K562 (cell line): ENCODE data around the gene RPL26.

Experiments used
- BHLHE40 ChIP-seq: IDR thresholded peaks from 2 replicates; pipeline ENCODE4 v1.6.1; 2011; ENCODE audit warnings: low read length, improper control_type of control experiment
- EHMT2 ChIP-seq: fragments of 450-650 bp; IDR thresholded peaks from 2 replicates; pipeline ENCODE4 v1.6.1; 2018; ENCODE audit warnings: antibody characterized with exemption
- EZH2 ChIP-seq: IDR thresholded peaks from 2 replicates; pipeline ENCODE4 v1.6.1; 2012; ENCODE audit warnings: low read depth, mild to moderate bottlenecking, inconsistent platforms, low read length, borderline replicate concordance
- GABPA ChIP-seq: fragments of 200-800 bp; sonication (Bioruptor generic); conservative IDR thresholded peaks from 2 replicates; pipeline ENCODE4 v1.6.1; 2016; ENCODE audit warnings: low read depth, missing genetic modification characterization, missing compliant biosample characterization
- GATA2 ChIP-seq: sonication (generic); formaldehyde crosslinking; IDR thresholded peaks from 2 replicates; pipeline ENCODE4 v1.4.0; 2020; ENCODE audit warnings: mild to moderate bottlenecking, missing genetic modification reagents
- TEAD4 ChIP-seq, 2 experiments: sonication (generic) in 1 of 2; formaldehyde crosslinking in 1 of 2; IDR thresholded peaks; 2 replicates each; pipeline versions ENCODE4 v1.6.1 to v1.8.0; 2012 to 2022; ENCODE audit warnings: borderline replicate concordance in 1 of 2, inconsistent platforms in 1 of 2, low read length in 1 of 2, mild to moderate bottlenecking in 1 of 2, missing genetic modification reagents in 1 of 2
- TF ChIP-seq, protein P1 (sequence below), 3 experiments: IDR thresholded peaks in 2 of 3; conservative IDR thresholded peaks in 1 of 3; 2 replicates each; pipeline ENCODE4 v1.5.1; 2011 to 2012; ENCODE audit warnings: low read length in 3 of 3, mild to moderate bottlenecking in 3 of 3, control low read depth in 2 of 3, improper control_type of control experiment in 1 of 3, inconsistent platforms in 1 of 3, low read depth in 1 of 3, mixed read lengths in 1 of 3, moderate library complexity in 1 of 3; ENCODE audit not compliant: insufficient read depth in 2 of 3
- TF ChIP-seq, protein P2 (sequence below): sonication (generic); formaldehyde crosslinking; IDR thresholded peaks from 2 replicates; pipeline ENCODE4 v1.8.0; 2022; ENCODE audit warnings: mild to moderate bottlenecking, missing genetic modification reagents

DNA sequence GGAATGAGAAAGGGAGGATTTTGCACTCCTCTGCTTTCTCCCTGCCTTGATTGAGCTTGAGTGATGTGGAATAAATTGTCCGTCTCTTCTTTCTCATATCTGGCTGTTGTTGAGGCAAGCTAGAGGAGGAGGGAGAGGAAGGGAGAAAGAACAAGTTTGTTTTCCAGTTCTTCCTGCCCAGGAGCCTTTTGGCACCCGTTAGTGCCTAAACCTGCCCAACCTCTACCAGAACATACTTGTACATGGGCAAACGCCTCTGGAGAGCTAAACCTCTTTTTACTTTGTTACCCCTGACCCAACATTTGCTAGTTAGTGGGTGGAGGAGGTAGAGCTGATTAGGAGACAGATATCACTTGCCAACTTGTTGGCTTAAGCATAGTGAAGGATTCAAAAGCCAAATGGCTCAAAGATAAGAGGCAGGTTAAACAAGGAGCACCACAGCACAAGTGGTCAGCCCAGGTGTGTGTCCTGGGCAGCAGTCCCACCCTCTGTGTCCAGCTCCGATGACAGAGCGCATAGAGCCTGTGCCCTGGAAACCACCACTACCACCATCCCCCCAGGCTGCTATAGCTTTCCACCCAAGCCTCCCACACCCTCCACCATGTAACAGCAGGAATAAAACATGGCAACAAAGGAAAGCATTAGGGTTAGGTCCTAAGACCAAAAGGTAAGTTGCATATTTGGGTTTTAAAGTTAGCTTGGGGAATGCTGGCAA, 36.9 kb downstream of the RPL26 start:
- TF ChIP-seq EZH2 (no peak), TEAD4 (IDR thresholded peaks at IDR 0.05; ENCODE audit: low read length) (no peak), TEAD4 (CRISPR knock-in tag; IDR thresholded peaks at IDR 0.05; ENCODE audit: borderline replicate concordance) (no peak), BHLHE40 (no peak), GABPA (no peak), GATA2 (no peak), EHMT2 (no peak)
- TF ChIP-seq, protein P1, sequence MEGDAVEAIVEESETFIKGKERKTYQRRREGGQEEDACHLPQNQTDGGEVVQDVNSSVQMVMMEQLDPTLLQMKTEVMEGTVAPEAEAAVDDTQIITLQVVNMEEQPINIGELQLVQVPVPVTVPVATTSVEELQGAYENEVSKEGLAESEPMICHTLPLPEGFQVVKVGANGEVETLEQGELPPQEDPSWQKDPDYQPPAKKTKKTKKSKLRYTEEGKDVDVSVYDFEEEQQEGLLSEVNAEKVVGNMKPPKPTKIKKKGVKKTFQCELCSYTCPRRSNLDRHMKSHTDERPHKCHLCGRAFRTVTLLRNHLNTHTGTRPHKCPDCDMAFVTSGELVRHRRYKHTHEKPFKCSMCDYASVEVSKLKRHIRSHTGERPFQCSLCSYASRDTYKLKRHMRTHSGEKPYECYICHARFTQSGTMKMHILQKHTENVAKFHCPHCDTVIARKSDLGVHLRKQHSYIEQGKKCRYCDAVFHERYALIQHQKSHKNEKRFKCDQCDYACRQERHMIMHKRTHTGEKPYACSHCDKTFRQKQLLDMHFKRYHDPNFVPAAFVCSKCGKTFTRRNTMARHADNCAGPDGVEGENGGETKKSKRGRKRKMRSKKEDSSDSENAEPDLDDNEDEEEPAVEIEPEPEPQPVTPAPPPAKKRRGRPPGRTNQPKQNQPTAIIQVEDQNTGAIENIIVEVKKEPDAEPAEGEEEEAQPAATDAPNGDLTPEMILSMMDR (IDR thresholded peaks at IDR 0.05 in 2 of 3, conservative IDR thresholded peaks at IDR 0.05 in 1 of 3; ENCODE audit: insufficient read depth in 2 of 3, low read depth in 1 of 3, low read length in 3 of 3) = no peak
- TF ChIP-seq, protein P2, sequence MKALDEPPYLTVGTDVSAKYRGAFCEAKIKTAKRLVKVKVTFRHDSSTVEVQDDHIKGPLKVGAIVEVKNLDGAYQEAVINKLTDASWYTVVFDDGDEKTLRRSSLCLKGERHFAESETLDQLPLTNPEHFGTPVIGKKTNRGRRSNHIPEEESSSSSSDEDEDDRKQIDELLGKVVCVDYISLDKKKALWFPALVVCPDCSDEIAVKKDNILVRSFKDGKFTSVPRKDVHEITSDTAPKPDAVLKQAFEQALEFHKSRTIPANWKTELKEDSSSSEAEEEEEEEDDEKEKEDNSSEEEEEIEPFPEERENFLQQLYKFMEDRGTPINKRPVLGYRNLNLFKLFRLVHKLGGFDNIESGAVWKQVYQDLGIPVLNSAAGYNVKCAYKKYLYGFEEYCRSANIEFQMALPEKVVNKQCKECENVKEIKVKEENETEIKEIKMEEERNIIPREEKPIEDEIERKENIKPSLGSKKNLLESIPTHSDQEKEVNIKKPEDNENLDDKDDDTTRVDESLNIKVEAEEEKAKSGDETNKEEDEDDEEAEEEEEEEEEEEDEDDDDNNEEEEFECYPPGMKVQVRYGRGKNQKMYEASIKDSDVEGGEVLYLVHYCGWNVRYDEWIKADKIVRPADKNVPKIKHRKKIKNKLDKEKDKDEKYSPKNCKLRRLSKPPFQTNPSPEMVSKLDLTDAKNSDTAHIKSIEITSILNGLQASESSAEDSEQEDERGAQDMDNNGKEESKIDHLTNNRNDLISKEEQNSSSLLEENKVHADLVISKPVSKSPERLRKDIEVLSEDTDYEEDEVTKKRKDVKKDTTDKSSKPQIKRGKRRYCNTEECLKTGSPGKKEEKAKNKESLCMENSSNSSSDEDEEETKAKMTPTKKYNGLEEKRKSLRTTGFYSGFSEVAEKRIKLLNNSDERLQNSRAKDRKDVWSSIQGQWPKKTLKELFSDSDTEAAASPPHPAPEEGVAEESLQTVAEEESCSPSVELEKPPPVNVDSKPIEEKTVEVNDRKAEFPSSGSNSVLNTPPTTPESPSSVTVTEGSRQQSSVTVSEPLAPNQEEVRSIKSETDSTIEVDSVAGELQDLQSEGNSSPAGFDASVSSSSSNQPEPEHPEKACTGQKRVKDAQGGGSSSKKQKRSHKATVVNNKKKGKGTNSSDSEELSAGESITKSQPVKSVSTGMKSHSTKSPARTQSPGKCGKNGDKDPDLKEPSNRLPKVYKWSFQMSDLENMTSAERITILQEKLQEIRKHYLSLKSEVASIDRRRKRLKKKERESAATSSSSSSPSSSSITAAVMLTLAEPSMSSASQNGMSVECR (CRISPR knock-in tag) = no peak
